GM18520 (cell line): ENCODE data around the gene PSD4.

Source experiments
- ATAC-seq: cut with Tn5 transposase; IDR thresholded peaks from one replicate; pipeline ENCODE4 v1.9.1; 2021; ENCODE audit not compliant: unreplicated experiment

Gene PSD4

GRCh38 chr2:113219889-113220641, 46.3 kb downstream of the PSD4 start:
- no peak for ATAC-seq

GRCh38 chr2:113220970-113221708, 47.4 kb downstream of the PSD4 start:
- no peak for ATAC-seq

GRCh38 chr2:113221846-113222245, 48.1 kb downstream of the PSD4 start:
- ATAC-seq = no peak

- no peak for ATAC-seq
Measured at GRCh38 chr2:113223813-113224212, 50.0 kb downstream of the PSD4 start.

- no peak for ATAC-seq
Measured at GRCh38 chr2:113224647-113225236, 51.0 kb downstream of the PSD4 start.

GRCh38 chr2:113225263-113226259, 51.8 kb downstream of the PSD4 start:
- no peak for ATAC-seq

GRCh38 chr2:113226462-113226861, 52.7 kb downstream of the PSD4 start:
- ATAC-seq = no peak

GRCh38 chr2:113227290-113227689, 53.5 kb downstream of the PSD4 start:
- no peak for ATAC-seq

GRCh38 chr2:113227698-113228097, 53.9 kb downstream of the PSD4 start:
- no peak for ATAC-seq

- ATAC-seq = no peak
Measured at GRCh38 chr2:113228351-113228750, 54.6 kb downstream of the PSD4 start.

- no peak for ATAC-seq
Measured at GRCh38 chr2:113228991-113229716, 55.4 kb downstream of the PSD4 start.

- no peak for ATAC-seq
Measured at GRCh38 chr2:113229795-113230194, 56.0 kb downstream of the PSD4 start.

GRCh38 chr2:113230531-113230930, 56.8 kb downstream of the PSD4 start:
- no peak for ATAC-seq

- ATAC-seq = no peak
Measured at GRCh38 chr2:113231064-113231463, 57.3 kb downstream of the PSD4 start.

- ATAC-seq = no peak
Measured at GRCh38 chr2:113232123-113232522, 58.4 kb downstream of the PSD4 start.

- ATAC-seq = no peak
Measured at GRCh38 chr2:113232740-113233139, 59.0 kb downstream of the PSD4 start.

GRCh38 chr2:113233593-113234550, 60.1 kb downstream of the PSD4 start:
- ATAC-seq = no peak

- ATAC-seq = no peak
Measured at GRCh38 chr2:113234721-113235346, 61.1 kb downstream of the PSD4 start.
